Stimulated activated CD8-positive, alpha-beta memory T cell treated with anti-CD3 and anti-CD28 coated beads, Interleukin-4, amount 100 ng/mL, for 1 hour (primary cell): ENCODE measurements around the gene GRAMD2B.
"Not testable (repeated sequence)": the region's sequence is repeated elsewhere in the genome, so short reads cannot be mapped to it uniquely, and the experiment has no call there.

Experiments used
- DNase-seq, 2 donors: peaks; one replicate each; pipeline ENCODE4 v3.0.0-alpha.2; 2020; ENCODE audit warnings: low read depth in 2 of 2, low spot score in 1 of 2

The GRAMD2B gene

GRCh38 chr5:126422994-126423788, at the start of gene GRAMD2B:
TSS of gene GRAMD2B (plus strand) at chr5:126423409. CDS start at chr5:126423607, 198 bp downstream.
- DNase-seq, result peak; percentile 33 to 36

- DNase-seq, result no peak
Measured at GRCh38 chr5:126374109-126374416, 49.1 kb upstream of the GRAMD2B start.

GRCh38 chr5:126376443-126376842, 46.8 kb upstream of the GRAMD2B start:
- no peak for DNase-seq

- DNase-seq, result no peak
Measured at GRCh38 chr5:126377424-126377823, 45.8 kb upstream of the GRAMD2B start.

- DNase-seq, result not testable (repeated sequence)
Measured at GRCh38 chr5:126380316-126380715, 42.9 kb upstream of the GRAMD2B start.

GRCh38 chr5:126383246-126383645, 40.0 kb upstream of the GRAMD2B start:
- no peak for DNase-seq

GRCh38 chr5:126383776-126384175, 39.4 kb upstream of the GRAMD2B start:
- no peak for DNase-seq

GRCh38 chr5:126384985-126385384, 38.2 kb upstream of the GRAMD2B start:
- DNase-seq, result no peak

GRCh38 chr5:126385524-126386502, 37.4 kb upstream of the GRAMD2B start:
- DNase-seq, result no peak

GRCh38 chr5:126389179-126389578, 34.0 kb upstream of the GRAMD2B start:
- DNase-seq, result no peak

GRCh38 chr5:126390051-126390450, 33.2 kb upstream of the GRAMD2B start:
- DNase-seq, result no peak

- DNase-seq, result no peak
Measured at GRCh38 chr5:126391386-126391785, 31.8 kb upstream of the GRAMD2B start.

- no peak for DNase-seq
Measured at GRCh38 chr5:126394211-126394788, 28.9 kb upstream of the GRAMD2B start.

GRCh38 chr5:126395198-126395597, 28.0 kb upstream of the GRAMD2B start:
- no peak for DNase-seq

GRCh38 chr5:126395605-126396004, 27.6 kb upstream of the GRAMD2B start:
- no peak for DNase-seq

- DNase-seq, result not testable (repeated sequence)
Measured at GRCh38 chr5:126396721-126397120, 26.5 kb upstream of the GRAMD2B start.

GRCh38 chr5:126398791-126399190, 24.4 kb upstream of the GRAMD2B start:
- DNase-seq, result no peak

- DNase-seq, result no peak
Measured at GRCh38 chr5:126400621-126401251, 22.5 kb upstream of the GRAMD2B start.

GRCh38 chr5:126402621-126403555, 20.3 kb upstream of the GRAMD2B start:
- DNase-seq, result no peak

- no peak for DNase-seq
Measured at GRCh38 chr5:126403876-126404275, 19.3 kb upstream of the GRAMD2B start.
